DMS153 (cell line): ENCODE results near the gene REP15.
"Not testable (repeated sequence)": the region's sequence is repeated elsewhere in the genome, so short reads cannot be mapped to it uniquely, and the experiment has no call there.

Experiments used
- DNase-seq: peaks from one replicate; lab custom pipeline; 2025; lab: John Stamatoyannopoulos, UW

Gene REP15, protein sequence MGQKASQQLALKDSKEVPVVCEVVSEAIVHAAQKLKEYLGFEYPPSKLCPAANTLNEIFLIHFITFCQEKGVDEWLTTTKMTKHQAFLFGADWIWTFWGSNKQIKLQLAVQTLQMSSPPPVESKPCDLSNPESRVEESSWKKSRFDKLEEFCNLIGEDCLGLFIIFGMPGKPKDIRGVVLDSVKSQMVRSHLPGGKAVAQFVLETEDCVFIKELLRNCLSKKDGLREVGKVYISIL

DNA sequence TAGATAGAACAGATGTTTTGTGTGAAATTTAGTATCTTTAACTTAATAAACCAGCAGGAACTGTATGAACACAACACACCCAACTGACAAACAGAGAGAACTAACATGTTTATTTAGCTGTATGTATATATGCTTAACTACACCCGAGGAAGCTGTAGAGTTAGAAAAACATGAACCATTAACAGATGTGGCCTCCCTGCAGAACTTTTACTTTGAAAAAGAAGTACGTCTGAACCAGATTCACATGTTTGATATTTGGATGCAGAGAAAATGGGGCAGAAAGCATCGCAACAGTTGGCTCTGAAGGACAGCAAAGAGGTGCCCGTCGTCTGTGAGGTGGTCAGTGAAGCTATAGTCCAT lies at the start of gene REP15:
Gene REP15 (plus strand): TSS at position 155 of the 360 bp plus-strand sequence. CDS start 116 bp downstream, at position 271.
- DNase-seq, result no peak

DNA sequence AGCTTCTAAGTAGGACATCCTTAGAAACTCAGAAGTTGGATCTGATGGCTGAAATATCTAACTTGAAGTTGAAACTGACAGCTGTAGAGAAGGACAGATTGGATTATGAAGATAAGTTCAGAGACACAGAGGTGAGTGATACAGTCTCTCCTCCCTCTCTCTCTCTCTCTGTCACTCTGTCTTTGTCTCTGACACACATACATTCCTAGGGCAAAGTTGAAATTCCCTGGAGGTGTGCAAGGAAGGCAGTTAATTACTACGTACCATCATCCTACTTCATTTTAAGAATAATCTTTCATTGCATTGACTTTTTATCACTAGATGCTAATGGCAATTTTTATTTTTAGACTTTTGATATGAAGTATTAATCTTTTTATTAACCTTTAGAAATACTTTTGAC lies 46.2 kb upstream of the REP15 start:
- no peak for DNase-seq

DNA sequence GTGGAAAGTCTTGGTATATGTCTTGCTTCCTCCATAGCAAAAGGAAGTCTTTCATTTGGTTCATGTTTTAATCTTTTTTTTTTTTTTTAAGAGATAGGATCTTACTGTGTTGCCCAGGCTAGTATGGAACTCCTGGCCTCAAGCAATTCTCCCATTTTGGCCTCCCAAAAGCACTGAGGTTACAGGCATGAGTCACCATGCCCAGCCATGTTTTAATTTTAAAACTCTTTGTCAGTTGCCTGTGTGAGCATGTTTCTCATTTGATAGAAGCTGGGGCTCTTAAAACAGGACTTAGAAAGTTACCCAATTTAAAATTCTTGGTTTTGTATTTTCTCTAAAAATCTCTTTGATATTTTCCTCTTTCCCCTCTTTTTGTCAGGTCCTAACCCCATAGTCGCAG lies 45.0 kb upstream of the REP15 start:
- DNase-seq, result no peak

DNA sequence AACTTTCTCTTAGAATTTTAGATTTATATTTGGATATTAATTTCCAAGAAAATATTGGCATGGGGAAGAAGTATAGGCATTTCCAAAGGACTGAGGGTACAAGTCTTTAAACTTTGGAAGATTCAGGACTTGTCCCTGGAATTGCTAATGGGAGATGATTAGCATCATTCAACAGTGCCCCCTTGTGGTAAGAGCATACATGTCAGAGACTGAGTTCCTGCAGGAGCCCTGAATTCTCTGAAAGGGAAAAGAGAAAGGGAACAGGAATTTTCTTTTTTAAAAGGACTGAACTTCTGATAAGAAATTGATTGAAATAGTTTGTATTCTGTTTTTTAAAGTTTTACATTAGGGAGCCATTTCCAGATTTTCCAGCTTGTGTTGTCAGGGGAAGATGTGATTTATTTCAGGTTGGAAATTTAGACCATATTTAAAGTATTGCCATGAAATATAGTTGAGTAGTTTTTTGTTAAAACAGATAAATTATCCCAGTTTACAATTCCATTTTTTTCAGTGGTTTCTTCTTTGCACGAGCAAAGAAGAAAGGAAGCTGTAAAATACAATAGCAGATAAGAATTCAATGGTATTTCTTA lies 44.0 kb upstream of the REP15 start:
- peak; percentile 26 for DNase-seq

DNA sequence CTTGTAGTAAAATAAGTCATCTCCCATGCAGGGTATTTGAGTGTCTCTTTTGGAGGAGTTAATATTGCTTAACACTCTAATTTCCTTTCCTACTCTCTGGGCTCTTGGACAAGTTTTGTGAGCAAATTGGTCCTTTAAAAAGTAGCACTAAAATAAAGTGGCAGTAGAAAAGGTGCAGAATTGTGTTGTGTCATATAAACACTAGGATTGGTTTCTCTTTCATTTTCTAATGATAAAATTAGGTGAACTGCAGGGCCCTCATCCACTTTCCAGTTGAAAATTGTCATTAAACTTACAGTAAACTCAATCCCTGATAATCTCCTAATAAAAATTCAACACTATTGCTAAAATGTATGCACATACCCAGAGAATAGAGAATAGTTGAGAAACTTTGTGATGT lies 42.6 kb upstream of the REP15 start:
- no peak for DNase-seq

DNA sequence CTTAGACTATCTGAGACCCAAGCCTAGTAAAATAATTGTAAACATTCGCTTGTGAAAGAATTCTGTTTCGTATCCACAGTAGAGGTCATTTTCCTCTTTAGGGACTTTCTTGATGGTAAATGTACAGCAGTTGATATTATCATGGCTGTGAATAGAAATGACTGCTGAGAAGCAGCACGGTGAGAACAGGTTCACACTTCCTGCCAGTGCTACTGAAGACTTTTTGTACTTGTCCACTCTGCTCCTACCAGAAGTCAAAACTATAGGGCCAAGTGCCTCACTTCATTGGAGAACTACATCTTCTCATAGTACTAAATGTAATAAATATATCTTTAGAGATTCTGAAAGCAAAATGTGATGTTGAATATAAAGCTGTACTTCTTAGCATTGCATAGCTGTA lies 40.8 kb upstream of the REP15 start:
- DNase-seq, result not testable (repeated sequence)

DNA sequence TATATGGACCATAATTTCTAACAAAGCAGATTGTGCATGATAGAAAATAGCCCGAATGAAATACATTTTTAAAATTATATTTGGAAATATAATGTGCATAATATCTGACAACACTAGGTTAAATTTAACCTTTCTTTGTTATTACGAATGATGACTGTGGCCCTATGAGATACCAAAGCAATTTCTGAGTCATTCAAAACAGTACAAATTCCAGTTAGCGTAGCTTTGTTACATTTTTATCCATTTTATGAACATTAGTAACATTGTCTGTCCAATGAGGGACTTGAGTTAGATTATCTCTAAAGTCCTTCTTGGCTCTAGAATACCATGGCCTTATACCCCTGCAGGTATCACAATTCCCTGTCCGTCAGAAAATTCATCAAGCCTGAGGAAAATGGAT lies 39.0 kb upstream of the REP15 start:
- no peak for DNase-seq

DNA sequence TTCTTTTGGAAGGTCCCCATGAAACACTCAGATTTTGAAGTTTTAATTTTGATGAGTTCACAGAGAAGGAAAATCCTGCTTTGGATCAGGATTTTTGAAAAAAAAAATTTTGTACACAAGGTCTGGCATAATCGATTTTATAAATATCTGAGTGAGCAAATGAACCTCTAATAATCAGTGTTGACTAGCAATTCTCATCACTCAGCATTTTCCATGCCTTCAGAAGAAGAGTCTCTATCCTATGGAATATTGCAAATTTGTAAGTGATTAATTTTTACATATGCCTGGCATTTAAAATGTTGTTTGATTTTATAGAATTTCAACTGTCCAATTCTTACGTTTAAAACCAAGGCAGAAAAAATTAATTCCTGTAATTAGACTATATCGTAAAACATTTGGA lies 30.5 kb upstream of the REP15 start:
- DNase-seq, result no peak

DNA sequence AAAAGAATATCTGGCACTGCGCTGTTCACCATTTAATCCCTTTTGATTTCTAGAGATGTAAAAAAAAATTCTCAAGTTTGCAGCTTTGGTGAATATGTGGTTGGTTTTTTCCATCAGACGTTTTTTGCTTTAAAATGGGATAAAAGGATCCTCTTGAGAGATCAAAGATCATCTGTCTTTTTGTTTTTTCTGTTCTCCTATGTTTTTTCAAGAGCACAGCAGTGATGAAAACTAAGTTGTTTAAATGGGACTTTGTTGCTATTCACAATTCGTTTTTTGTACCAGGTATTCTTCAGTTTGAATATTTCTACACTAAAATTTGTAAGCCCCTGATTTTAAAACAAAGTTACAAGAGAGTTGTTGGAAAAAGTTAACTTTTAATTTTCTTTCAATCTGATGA lies 29.7 kb upstream of the REP15 start:
- DNase-seq, result no peak

DNA sequence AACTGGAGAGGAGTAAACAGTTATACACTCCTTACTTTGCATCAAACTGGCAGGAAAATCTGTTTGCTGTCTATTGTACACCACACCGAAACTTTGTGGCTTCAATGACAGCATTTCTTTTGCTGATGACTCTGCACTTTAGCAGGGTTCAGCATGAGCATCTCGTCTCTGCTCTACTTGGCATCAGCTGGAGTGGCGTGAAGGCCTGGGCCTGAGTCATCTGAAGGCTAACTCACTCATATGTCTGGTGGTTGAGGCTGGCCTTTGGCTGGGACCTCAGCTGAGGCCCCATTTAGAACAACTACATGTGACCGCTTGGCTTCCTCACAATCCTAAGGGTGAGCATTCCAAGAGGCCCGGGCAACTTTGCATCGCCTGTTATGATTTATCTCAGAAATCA lies 28.7 kb upstream of the REP15 start:
- DNase-seq, result no peak

DNA sequence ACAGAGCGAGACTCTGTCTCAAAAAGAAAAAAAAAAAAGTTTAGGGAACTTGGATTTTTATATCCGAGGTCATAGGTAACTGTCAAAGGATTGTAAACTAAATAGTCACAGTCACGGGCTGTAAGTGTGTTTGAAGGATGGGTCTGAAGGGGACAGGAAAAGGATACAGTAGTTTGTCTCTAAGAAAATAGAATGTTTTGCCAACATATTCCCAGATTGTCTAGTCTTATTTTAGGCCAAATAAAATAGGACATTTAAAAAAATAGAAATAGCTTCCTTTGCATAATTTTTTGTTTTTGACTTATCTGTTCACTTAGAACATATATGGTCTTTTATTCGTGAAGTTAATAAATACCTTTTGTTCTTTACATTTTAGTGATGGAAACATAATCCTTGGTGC lies 24.2 kb upstream of the REP15 start:
- DNase-seq, result no peak

DNA sequence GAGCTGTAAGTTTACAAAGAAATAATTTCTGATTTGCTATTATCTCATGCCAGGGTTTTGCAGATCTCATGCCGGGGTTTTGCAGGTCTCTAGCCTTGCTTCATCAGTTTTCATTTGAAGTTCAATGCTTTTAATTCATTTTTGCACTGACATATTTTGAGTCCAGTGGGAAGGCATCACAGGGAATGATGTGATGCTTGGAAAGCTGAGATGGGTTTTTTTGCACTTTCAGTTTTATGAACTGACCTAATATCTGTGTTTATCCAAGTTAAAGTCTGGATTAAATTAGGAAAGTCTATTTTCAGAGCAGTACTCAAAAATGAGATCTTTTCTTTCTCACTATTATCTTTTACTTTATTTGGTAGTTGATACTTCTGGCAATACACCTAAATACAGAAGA lies 23.6 kb upstream of the REP15 start:
- DNase-seq, result no peak

DNA sequence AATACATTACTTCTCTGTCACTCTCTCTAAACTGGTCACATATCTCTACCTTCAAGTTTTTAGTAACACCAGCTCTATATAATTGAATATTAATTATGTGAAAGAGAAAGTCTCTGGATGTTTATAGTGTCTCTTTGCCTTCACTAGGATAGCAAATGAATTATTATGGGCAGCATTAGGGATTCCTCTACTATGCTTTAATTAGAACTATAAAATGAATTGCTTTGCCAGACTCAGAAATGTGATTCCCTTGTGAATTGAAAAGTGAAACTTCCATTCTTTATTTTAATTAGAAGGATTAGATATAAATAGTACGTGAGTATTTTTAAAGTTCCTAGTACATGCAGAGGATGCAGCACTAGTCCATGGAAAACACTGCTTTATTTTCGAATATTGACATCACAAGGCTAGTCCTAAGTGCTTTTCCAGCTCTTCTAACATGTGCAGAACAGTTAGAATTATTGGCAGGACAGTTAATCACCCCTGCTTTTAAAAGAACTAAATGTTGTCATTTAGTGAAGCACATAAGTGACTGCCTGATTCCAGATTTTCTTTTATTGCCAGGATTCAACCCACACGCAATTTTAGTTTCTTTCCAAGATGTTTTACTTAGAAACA lies 23.0 kb upstream of the REP15 start:
- DNase-seq, result no peak

DNA sequence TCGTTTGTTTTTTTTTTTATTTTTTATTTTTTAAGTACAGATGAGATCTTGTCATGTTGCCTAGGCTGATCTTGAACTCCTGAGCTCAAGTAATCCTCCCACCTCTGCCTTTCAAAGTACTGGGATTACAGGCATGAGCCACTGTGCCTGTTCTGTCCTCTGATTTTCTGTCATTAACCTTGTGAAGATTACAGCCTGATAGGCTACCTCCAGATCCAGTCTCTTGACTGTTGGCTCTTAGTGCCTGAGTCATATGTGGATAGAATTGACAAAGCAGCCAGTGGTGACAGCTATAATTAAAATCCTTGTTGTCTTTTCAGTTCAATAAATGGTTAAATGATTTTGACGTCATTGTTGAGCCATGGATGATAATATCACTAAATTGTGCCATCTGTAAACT lies 21.3 kb upstream of the REP15 start:
- no peak for DNase-seq

DNA sequence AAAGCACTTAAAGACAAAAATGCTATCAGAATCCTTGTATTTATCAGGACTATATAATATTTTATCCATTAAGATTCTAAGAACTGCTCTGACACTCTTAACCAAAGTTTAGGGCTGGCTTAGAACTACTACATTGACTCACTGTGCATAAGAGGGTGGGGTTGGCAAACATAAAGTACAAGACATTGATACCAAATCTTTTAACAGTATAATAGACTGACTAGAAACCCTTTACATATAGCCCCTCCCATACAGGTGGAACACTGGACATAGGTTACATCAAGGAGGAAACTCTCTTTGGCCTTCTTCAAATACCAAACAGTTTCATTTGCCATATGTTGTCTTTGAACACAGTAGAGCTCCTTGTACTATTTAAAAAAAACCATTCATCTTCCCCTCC lies 15.6 kb upstream of the REP15 start:
- no peak for DNase-seq

DNA sequence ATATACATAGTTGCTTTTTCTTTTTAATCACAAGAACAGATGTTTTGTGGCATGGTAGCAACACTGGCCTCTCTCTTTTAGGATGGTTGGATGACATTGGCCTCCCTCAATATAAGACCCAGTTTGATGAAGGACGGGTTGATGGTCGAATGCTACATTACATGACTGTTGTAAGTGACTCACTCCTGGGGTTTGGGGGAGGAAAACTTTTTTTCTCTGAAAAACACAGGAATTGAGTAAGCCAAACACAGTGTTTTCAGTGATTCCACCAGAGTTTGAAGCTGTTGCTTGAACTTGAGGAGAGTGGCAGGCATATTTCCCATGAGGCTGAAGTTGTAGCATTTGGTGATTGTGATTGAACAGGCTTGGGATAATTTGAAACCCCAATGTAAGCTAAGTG lies 13.7 kb upstream of the REP15 start:
- no peak for DNase-seq

DNA sequence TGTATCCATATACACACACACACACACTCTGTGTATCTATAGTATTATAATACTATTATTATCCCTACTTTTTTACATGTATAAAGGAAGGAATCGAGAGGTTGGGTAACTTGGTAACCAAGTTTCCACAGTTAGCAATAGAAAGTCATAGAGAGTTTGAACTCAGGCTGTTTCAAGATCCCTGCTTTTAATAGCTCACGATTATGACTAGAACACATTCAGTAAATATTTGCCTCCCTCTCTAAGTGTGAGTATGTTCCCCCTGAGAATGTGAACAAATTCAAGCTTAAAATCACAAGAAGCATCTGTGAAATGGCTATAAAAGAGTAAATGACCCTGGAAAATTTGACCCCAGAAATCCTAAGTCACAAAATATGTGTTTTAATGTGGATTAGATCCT lies 11.0 kb upstream of the REP15 start:
- no peak for DNase-seq

DNA sequence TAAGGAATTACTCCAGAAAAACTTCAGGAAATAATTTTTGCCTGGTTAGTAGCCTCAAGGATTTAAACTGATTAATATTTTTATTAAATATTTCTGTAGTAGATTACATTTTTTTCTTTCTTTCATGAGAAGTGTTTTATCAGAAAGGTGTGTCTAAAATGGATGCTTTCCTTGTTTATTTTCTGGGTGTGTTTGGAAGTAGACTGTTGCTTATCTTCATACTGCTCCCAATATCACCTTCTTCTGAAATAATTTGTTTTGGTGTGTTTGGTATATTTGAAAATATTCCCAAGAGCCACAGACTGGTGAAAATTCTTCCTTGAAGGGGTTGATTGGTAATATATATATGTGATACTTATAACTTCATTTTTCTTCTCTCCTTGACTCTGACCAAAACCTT lies 10.1 kb upstream of the REP15 start:
- DNase-seq, result no peak

DNA sequence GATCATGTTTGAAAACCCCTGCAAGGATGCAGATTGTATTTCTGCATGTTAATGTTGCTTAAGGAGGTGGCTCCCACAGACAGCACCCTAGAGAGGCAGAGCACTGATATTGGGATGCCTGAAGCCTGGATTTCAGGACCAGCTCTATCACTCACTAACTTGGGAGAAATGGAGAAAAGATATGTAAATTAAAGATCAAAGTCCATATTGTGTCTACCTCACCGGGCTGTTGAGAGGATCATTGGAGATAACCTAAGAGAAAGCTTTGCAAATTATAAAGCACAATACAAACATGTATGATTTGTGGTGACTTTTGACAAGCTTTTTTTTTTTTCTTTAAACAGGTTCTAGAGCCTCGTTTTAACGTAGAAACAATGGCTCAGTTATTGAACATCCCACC lies 7.6 kb upstream of the REP15 start:
- no peak for DNase-seq

DNA sequence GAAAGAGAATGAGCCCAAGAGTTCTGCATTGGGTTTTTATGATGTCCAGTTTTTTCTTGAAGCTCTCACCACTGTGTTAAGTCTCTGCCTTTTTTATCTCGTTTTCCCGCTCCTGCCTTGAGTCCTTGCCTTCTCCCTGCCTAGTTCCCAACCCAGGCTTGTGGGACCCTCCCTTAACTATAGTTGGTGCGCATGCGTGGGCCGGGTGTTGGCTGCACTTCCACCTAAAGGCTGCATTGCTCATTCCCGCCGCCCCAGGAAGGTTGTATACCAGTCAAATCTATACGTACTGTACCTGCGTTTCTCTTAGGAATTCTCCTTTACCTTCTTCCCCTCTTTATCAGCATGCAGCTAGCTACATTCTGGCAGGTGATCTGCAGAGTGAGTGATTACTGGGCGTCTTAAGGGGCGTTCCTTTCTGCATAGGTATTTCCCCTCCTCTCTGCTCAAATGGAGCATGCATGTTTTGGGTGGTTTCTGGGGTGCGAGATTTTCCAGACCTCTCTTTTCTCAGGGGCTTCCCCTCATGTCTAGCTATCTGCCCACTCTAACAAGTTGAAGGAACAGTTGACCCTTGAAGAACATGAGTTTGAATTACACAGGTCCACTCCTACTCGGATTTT lies 6.6 kb upstream of the REP15 start:
- DNase-seq, result no peak

DNA sequence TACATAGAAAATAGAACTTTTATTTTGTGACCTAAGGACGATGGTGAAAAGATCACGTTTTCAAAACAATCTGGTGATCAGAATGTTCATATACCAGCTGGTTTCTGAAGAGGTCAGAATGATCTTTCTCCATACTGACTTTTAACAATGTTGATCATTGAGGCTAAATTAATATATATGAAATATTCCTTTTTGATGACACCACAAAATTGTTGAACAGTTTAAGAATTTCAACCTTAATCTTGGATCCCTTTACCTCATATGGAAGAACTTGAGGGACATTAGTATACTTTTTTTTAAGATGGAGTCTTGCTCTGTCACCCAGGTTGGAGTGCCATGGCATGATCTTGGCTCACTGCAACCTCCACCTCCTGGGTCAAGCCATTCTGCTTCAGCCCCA lies 2.8 kb upstream of the REP15 start:
- DNase-seq, result no peak

DNA sequence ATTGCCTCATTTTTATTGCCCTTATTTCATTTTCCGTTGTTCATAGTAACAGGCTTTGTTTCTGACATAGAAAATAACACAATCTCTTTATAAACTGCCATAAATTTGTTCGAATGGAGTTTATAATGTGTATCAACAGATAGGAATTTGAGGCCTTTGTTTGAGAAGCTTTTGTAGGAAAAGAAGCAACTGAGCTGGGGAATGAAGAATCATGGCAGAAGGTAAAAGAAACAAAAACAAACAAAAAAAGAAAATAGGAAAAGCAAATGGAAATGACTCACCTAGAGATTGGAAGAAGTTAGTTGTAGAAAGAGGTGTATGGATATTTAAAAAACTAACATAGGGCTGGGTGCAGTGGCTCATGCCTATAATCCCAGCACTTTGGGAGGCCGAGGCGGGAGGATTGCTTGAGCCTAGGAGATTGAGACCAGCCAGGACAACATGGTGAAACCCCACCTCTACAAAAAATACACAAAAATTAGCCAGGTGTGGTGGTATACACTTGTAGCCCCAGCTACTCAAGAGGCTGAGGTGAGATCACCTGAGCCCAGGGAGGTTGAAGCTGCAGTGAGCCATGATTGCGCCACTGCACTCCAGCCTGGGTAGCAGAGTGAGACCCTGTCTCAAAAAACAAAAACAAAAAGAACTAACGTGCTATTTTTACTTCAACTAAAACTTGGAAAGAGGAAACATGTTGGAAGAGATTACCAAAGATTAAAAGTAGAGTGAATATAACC lies 523 bp upstream of the REP15 start:
- no peak for DNase-seq
